Activated CD4-positive, CD25-positive, alpha-beta regulatory T cell treated with anti-CD3 and anti-CD28 coated beads, Interleukin-2, amount 50 U/mL, for 24 hours (primary cell): ENCODE data around the gene CAND2.

ENCODE experiments used
- ATAC-seq, 2 donors: fragments of 150-1000 bp; cut with Tn5 transposase; one replicate each; pipeline ENCODE4 v1.10.0; 2021; ENCODE audit warnings: mild to moderate bottlenecking in 1 of 2, moderate library complexity in 1 of 2

The CAND2 gene

DNA sequence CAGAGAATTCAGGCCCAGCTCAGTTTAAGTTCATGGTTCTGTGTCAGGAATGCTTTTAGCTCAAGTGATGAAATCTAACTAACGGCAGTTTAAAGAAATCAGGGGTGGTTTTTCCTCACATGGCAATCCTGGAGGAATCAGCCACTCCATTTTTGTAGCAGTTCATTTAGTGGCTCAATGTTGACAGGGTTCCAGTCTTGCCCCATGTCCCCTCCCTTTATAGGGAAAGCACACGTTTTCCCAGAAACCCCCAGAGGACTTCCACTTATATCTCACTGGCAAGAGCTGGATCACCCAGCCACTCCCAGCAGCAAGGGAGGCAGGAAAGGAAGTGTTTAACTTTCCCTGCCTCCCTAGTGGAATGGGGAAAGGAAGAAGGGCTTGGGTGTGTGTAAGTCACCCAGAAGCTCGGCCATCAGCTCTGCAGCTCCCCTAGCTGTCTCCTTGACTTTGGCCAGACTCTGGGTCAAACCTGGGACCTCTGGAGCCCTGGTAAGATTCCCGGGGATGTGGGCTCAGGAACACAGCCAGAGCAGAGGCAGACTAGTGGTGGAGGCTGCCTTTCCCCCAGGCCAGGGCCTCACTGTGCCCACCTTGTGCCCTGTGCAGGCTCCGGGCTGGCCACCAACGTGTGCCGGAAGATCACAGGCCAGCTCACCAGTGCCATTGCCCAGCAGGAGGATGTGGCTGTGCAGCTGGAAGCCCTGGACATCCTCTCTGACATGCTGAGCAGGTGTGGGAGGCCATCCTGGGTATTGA, 11.3 kb downstream of the CAND2 start:
- ATAC-seq: no peak

DNA sequence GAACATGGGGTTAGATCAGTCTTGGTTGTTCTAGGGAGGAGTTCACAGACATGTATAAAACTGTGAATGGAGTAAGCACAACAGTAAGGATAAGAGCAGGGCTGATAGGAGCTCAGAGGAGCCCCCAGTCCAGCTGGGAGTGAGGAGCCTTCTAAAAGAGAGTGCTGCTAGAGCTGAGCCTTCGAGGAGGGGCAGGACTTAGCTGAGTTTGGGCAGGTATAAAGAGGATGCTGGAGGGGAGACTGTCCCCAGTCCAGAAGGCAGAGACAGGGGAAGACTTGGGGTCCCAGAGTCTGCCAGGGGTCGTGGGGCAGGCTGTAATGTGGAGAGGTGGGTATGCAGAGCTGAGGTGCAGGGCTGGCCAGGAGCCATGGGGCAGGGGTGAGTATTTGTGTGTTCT, 12.1 kb downstream of the CAND2 start:
- ATAC-seq: no peak

DNA sequence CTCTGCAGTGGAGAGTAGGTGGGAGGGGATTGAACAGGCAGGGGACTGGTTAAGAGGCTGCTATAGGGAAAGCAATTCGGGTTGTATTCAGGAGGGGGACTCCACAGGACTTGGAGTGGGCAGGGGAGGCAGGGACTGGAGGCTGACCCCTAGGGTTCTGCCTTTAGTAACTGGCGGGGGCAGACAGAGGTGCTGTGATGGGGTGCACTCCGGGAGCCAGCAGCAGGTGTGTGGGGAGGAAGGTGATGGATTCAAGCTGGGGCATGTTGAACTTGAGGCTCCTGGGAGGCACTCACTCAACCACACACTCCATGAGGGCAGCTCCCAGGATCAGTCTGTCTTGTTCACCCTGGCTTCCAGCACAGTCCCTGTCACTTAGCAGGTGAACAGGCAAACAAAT, 12.5 kb downstream of the CAND2 start:
- no peak for ATAC-seq

DNA sequence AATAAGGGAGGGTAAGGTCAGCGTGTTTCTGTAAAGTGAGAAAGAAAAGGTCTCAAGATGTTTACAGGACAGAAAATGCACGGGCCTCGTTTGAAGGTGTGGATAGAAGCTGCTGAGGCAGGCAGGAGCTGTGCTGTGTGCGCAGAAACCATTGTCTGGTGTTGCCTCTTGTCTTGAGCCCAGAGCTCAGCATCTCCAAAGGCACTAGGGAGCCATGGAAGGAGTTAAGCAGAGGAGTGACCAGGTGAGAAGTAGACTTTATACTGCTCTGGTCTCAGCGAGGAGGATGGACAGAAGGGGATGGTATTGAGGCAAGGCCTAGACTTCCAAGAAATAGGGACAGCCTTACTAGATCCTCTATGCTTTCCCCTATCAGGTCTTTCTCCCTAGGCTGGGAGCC, 13.0 kb downstream of the CAND2 start:
- ATAC-seq: no peak

DNA sequence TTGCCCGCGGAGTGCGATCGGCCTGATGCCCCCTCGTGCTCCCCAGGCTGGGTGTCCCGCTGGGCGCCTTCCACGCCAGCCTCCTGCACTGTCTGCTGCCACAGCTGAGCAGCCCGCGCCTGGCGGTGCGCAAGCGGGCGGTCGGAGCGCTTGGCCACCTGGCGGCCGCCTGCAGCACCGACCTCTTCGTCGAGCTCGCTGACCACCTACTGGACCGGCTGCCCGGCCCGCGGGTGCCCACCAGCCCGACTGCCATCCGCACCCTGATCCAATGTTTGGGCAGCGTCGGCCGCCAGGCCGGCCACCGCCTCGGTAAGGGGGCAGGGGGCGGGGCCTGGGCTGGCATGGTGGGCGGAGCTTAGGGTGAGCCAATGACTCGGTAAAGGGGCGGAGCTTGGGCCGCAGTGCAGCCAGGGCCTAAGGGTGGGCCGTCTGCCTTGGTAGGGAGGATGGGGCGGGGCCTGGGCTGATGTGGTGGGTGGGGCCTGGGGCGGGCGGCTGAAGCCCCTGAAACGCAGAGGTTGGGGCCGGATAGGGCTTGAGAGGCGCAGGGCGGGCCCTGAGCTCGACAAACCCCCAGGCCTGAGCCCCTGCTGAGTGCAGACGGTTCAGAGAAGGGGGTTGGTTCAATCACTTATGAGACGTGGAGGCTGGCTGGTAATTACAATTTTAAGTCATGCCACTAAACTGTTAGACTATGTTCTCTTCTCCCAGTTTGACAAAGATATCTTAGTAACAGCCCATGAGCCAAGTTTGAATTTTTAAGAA, 13.7 kb downstream of the CAND2 start:
- ATAC-seq: peak; percentile 98

DNA sequence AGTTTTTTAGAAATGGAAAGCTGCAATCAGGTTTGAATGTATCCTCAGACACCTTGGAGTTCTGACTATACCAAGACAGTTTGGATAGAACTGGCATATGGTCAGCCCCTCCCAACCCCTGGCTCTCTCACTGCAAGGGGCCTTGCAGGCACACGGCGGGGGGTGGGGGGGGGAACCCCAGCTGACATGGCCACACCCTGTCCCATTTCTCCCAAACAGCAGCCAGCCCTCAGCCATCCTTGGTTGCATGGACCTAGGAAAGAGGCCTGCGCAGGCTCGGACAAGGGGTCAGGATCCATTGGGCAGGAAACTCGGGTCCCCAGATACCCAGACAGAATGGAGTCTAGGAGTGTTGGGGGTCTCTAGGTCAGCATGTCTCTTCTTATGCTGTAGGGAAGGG, 14.5 kb downstream of the CAND2 start:
- no peak for ATAC-seq

DNA sequence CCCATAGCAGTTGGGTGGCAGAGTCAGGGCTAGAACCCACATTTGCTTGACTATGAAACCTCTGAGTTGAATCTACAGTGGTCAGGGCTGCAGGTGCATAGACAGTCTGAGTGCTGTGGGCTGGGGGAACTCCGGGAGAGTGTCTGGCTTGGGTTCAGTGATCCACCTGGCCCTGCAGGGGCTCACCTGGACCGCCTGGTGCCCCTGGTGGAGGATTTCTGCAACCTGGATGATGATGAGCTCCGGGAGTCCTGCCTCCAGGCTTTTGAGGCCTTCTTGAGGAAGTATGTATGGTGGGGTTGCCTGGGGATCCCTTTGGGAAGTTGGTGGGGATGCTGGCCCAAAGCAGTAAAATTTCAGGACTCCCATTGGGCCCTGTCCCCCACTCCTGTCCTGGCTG, 16.3 kb downstream of the CAND2 start:
- ATAC-seq: no peak

DNA sequence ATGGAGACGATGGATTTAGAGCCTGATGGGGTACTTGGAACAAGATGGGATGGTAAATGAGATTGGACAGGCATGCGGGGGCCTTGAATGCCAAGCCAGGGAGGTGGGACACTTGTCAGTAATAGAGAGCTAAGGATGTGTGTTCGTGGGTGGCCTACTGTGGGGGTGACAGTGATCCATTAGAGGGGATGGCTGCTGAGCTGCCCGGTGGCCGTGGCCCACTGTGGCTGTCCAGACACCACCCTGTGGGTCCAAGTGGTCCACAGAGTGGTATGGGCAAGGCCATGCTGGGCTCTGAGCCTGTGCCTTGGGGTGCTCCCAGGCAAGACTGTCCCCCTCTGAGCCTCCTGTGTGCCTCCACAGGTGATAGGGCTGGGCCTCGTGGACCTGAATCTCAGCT, 17.5 kb downstream of the CAND2 start:
- ATAC-seq: no peak

DNA sequence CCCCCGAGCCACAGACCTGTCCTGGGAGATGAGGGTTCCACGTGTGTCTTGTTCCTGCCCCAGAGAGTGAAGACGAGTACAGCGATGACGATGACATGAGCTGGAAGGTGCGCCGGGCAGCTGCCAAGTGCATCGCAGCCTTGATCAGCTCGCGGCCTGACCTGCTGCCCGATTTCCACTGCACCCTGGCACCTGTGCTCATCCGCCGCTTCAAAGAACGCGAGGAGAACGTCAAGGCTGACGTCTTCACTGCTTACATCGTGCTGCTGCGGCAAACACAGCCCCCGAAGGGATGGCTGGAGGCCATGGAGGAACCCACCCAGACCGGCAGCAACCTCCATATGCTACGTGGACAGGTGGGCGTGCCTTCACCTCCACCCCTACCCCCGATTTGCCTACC, 18.6 kb downstream of the CAND2 start:
- ATAC-seq: no peak

DNA sequence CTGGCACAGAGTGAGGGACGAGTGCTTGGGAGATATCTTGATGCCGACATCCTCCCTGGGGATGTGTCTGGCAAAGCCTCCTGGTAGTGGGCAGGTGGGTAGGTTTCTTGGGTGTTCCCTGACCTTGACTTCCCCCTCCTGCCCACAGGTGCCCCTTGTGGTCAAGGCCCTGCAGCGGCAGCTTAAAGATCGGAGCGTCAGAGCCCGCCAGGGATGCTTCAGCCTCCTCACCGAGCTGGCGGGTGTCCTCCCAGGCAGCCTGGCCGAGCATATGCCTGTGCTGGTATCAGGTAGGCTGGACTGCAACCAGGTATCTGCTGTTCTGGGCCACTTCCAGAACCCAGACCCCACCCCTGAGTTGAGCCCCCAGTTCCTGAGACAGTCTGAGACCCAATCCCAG, 19.2 kb downstream of the CAND2 start:
- ATAC-seq: no peak

DNA sequence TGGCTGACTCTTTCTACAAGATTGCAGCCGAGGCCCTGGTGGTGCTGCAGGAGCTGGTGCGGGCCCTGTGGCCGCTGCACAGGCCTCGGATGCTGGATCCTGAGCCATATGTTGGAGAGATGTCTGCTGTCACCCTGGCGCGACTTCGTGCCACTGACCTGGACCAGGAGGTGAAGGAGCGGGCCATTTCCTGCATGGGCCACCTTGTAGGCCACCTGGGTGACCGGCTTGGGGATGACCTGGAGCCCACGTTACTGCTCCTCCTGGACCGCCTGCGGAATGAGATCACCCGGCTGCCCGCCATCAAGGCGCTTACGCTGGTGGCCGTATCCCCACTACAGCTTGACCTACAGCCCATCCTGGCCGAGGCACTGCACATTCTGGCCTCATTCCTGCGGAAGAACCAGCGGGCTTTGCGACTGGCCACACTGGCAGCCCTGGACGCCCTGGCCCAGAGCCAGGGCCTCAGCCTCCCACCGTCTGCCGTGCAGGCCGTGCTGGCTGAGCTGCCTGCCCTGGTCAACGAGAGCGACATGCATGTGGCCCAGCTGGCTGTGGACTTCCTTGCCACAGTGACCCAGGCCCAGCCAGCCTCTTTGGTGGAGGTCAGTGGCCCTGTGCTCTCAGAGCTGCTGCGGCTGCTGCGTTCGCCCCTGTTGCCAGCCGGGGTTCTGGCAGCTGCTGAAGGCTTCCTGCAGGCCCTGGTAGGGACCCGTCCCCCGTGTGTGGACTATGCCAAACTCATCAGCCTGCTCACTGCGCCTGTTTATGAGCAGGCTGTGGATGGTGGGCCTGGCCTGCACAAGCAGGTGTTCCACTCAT, 20.3 kb downstream of the CAND2 start:
- no peak for ATAC-seq

DNA sequence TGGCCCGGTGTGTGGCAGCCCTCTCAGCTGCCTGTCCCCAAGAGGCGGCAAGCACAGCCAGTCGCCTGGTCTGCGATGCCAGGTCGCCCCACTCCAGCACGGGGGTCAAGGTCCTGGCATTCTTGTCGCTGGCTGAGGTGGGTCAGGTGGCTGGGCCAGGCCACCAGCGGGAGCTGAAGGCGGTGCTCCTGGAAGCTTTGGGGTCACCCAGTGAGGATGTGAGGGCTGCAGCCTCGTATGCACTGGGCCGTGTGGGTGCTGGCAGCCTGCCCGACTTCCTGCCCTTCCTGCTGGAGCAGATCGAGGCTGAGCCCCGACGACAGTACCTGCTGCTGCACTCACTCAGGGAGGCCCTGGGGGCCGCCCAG, 20.8 kb downstream of the CAND2 start:
- no peak for ATAC-seq

DNA sequence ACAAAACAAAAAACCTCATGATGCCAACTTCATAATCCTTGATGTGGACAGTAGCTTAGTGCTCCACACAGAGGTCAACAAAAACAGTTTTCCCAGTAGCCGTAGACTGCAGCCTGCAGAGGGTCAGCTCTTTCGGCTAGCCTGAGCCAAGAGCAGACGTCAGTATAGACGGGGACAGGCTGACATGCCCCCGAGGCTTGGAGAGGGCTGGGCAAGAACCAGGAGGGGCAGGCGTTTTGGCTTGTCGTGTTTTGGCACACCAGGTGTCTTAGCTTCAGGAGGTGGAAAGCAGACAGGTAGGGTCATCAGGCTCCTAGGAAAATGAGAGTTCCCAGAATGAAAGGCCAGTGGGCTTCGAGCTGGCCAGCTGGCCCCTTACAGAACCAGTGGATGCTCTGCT, 21.8 kb downstream of the CAND2 start:
- ATAC-seq: no peak

DNA sequence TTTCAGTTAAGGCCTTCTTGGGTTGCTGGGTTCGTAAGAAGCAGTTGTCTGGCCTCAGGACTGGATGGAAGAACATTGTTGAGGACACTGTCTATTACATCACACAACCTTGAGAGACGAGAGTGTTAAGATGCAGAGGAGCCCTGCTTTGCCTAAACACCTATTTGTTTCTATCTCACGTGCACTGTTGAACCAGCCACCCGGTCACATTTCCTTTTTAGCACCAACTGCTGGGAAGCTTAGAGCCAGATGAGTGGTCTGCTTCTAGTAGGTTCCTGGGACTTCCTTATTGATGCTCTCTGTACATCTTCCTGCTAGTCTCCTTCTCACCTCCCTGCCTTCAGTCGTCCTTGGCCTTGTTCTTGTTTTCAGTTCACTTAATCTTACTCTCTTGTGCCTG, 22.3 kb downstream of the CAND2 start:
- ATAC-seq: no peak

DNA sequence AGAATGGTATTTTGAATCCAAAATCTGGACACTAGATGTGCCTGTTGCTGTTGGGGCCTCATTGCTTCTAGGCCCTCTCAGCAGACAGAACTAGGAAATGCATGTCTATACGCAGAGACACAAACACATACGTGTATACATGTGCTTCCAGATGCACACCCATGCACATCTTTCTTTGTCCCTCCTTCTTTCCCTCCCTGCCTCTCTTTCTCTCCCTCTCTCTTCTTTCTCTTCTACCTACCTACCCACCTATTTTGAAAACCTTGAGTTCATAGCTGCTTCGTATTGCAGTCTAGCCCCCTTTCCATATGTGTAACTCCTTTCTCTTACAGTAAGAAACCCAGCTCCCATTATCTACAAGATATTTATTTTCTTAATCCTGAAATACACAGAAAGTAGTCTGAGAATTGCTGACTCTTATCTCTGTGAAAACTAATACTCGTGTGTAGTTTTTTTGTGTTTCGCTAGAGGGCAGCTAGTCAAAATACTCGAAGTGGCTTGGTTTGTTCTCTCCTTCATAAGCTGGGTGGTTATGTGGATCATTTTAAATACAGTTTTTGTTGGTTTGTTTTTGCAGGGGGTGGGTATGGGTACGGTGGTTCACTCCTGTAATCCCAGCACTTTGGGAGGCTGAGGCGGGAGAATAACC, 26.4 kb downstream of the CAND2 start:
- ATAC-seq: no peak

DNA sequence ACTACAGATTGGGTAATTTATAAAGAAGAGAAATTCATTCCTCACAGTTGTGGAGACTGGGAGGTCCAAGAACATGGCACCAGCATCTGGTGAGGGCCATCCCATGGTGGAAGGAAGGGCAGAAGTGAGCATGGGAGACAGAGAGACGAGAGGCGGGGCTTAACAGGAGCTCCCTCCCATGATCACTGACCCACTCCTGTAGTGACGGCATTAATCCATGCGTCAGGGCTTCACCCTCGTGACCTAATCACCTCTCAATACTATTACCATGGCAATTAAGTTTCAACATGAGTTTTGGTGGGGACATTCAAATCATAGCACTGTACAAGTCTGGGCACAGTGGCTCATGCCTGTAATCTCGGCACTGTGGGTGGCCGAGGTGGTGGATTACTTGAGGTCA, 27.8 kb downstream of the CAND2 start:
- ATAC-seq: no peak

DNA sequence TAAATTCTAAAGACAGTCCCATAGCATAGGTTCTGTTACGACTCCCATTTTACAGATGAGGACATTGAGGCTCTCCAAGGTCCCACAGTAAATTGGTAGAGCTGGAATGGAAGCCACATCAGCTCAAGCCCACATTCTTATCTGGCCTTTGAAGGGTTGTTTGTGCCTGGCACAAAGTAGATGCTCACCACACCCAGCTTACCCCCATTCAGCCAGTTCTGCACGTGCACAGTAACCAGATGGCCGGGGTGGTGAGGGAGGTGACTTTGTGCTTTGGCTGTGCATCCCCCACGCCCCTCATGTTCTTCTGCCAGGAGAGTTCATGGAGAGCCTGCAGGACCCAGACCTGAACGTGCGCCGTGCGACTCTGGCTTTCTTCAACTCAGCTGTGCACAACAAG, 28.7 kb downstream of the CAND2 start:
- ATAC-seq: no peak

DNA sequence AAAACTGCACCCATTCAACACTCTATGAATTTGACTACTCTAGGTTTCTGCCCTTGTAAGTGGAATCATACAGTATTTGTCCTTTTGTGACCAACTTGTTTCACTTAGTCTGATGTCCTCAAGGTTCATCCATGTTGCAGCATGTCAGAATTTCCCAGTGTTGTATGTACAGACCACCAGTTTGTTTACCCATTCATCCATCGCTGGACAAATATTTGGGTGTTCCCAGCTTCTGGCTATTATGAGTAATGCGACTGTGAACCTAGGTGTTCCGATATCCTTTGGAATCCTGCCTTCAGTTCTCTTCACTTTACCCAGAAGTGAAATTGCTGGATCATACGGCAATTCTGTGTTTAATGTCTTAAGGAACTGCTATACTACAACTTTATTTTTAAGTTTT, 32.3 kb downstream of the CAND2 start:
- no peak for ATAC-seq

DNA sequence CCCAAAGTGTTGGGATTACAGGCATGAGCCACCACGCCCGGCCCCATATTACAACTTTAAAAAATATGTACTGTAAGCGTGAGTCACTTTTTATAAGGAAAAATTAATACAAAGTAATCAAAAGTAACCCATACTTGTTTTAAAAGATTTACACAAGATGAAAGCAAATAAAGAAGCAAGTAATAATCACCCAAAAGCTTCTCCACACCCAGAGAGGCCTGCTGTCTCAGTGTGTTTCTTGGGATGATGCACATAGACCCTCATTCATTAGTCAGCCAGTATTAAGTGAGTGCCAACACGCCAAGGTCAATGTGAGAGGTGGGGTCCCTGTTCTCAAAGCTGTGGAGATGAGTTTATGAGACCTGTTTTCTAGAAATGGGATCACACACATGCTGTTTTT, 32.9 kb downstream of the CAND2 start:
- no peak for ATAC-seq

DNA sequence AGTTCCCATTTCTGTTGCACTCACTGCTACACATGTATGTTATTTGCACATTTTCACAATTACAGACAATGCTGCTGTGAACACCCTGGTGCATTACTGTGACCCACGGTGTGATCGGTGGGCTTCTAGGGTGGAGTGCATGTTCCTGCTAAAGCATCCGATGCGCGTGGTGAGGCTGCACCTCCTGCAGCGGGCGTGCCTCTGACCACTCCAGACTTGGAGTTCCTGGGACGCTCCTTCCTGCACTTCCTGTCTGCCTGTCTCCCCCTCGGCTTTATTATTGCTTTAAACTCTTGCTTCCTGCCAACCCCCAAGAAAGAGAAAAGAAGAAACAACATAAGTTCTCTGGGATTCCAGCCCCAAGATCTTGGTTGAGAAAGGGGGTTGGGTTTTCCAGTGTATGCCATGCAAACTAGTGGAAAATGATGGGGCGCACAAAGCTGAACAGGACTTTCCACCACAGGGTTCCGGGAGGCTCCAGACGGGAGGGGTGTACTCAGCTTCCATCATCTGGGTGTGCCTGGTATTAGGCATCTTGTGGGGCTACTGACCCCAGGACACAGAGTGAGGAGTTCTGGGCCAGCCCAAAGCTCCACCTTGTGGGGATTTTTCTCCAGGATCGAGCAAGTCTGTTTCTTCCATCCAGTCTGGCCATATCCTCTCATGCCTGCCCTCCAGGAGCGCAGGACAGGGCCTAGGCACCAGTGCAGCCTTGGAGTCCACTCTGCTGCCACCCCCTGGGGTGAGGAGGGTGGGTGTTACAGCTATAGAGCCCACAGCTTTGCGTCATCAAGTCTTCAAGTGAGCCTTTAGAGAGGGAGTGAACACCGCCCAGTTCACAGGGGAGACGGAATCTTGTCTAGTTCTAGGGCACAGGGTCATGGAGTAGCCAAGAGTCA, 33.7 kb downstream of the CAND2 start:
- no peak for ATAC-seq

DNA sequence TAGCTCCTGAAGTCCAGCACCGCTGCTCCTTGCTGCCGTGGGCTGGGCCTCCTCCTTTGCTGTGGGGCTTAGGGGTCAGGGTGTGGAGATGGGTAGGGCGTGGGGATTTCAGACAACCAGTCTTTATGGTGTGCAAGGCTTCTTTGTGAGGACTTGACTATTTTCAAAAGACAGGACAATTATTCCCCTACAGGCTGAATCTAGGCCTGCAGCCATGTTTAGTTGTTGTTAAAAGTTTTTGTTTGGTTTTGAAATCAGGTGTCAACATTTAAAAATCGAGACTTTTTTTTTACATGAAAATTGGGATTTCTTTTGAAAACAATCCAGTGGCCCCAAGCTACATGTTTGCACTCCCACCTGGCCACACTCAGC, 34.3 kb downstream of the CAND2 start:
- ATAC-seq: no peak

DNA sequence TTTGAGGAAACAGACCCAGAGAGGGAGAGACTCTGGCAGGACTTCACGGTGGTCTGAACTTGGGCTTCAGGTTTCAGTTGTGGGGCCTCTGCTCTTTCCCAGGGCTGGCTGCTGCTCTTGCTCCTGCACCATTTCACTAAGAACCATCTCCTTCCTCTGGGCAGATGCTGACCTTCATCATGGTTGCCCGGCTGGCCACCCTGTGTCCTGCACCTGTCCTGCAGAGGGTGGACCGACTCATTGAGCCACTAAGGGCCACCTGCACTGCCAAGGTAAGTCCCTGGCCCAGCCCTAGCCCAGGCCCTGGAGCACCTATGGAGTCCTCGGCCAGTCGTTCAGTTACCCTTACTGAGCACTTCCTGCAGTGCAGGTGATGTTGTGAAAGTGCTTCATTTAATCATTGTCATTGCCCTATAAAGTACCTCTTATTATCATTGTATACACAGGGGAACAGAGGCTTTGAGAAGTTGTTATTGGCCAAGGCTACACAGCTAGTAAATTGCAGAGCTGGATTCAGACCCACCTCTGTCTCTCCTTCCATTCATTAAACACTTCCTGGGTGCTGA, 34.9 kb downstream of the CAND2 start:
- no peak for ATAC-seq
